Myocyte (in vitro differentiated cells): ENCODE results near the gene ZNF649. TPM values are rescaled to one million over a fixed set of nuclear protein-coding genes. Genes with fewer than 3 reads are reported as not detected.
A peak's percentile ranks its signal among the peaks of the same experiment; 100 is the strongest.
"Not testable (repeated sequence)": the region's sequence is repeated elsewhere in the genome, so short reads cannot be mapped to it uniquely, and the experiment has no call there.

Source experiments
- DNase-seq: peaks from one replicate; pipeline ENCODE4 v3.0.0-alpha.2; 2012; ENCODE audit warnings: low read depth
- polyA plus RNA-seq: library from polyadenylated mRNA; unstranded; fragments of >200 nt; gene quantifications from one replicate; pipeline ENCODE4 v1.2.1, GENCODE V29; 2012; ENCODE audit warnings: missing spikeins
- total RNA-seq: library from RNA; depleted of rRNA; stranded (reverse); fragments of >200 nt; gene quantifications from 2 replicates; pipeline ENCODE4 v1.2.3, GENCODE V29; 2014

Gene ZNF649
- 8.3 and 11.0 TPM in 2 replicates for total RNA-seq
- polyA plus RNA-seq, result 4.7 TPM

DNA sequence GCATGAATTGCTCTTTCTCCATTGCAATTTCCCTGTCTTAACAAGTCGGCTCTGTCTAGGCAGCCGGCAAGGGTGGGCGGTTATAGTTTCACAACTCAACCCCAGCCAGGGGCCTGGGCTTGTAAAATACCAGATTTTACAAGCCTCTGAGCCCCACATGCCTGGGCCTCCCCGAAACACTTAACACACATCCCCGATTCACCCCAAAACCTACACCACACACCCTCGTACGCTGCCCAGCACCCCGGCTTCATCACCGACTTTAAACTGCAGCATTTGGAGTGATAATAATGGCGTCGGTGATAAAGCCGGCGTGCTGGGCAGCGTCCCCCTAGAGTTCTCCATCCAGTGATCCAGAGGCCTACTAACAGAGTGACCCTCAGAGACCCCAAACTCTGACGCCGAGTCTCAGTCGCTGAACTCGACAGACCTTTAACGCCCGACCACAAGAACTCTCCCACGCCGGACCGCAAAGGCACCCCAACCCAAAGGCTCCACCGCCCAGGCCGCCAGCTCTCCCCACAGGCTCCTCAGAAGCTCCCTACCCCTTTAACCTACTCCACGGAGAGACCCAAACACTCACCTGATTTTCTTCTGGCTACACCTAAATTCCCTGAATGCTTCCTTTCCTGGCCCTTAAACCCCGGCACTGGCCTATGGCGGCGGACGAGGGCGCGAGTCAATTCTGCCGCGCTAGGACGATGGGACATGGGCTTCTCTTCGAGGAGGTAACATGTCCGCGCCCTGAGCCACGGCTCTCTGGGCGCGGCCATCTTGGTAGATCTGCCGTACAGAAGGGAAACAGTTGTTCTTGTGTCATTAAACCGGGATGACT, at the start of gene ZNF649:
TSS of gene ZNF649 (minus strand) at position 687 of the 835 bp plus-strand sequence. CDS start 4,910 bp downstream, outside the sequence.
- DNase-seq, result peak; percentile 94

DNA sequence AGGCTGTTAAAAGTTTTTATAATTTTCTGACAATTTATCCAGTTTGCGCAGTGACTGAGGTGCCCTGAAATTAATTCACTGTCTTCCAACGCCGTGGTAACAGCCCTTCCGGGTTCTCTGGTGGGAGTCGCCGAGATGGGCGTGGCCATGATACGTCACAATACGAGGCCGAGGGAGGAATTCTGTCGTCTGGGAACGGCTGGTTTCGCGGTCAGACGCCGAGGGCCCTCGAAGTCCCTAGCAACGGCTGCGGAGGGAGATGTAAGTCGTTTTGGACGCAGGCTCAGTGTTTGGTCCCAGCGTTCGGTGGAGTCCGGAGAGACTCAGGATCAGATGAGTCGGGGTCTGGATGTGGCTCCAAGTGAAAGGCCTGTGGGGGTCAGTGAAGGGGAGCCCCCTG, 44.2 kb upstream of the ZNF649 start:
- DNase-seq, result no peak

DNA sequence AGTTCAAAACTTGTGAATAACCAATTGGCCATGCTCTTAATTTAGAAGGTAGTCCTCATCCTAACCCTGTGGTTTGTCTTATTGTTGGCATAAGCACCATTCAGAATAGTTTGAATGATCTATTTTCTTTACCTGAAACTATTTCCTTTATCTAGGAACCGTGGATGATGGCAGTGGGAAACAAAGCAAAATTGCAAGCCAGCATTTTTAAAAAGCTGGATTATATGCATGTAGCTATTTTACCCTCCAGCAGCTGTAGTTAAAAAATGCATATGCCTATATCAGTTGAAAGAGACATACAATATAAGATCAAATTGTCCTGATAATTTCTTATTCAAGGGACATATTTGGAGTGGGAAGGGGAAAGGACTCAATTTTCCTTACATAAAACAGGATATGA, 41.8 kb upstream of the ZNF649 start:
- no peak for DNase-seq

DNA sequence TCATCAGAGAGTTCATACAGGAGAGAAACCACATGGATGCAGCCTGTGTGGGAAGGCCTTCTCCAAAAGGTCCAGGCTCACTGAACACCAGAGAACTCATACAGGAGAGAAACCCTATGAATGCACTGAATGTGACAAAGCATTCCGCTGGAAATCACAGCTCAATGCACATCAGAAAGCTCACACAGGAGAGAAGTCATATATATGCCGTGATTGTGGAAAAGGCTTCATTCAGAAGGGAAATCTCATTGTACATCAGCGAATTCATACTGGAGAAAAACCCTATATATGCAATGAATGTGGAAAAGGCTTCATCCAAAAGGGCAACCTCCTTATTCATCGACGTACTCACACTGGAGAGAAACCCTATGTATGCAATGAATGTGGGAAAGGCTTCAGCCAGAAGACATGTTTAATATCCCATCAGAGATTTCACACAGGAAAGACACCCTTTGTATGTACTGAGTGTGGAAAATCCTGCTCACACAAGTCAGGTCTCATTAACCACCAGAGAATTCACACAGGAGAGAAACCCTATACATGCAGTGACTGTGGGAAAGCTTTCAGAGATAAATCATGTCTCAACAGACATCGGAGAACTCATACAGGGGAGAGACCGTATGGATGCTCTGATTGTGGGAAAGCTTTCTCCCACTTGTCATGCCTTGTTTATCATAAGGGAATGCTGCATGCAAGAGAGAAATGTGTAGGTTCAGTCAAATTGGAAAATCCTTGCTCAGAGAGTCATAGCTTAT, 40.2 kb upstream of the ZNF649 start:
- DNase-seq, result no peak

DNA sequence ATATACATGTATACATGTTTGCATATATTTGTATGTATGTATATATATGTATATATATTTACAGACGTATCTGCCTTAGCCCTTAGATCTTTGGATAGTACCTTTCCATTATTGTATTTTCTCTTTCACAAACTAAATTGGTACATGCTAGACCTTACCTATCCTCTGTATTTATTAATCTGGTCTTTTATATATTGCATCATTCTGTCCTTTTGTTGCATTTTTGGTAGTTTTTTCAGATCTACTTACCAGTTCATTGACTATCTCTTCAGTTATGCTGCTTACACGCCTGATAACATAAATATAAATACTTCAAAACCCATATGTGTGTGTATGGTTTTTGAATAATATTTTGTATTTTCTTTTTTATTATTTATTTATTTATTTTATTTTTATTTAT, 34.1 kb upstream of the ZNF649 start:
- no peak for DNase-seq

DNA sequence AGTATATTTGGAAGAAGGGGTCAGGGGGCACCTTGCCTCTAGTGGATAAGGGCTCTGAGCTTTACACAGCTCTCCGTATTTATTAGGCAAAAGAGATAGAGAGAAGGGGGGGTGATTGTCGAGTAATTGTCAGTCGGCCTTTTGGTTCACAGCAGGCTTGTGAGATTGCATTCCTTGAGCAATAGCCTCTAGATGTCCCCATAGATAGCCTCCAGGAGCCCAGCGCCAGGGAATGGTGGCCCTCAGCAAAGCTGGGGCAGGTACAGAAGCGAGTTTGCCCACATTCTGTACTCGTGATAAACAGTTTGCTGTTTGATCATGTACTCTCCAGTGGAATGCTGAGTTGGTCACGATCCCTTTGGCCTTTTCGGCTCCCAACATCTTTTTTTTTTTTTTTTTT, 27.1 kb upstream of the ZNF649 start:
- DNase-seq, result no peak

DNA sequence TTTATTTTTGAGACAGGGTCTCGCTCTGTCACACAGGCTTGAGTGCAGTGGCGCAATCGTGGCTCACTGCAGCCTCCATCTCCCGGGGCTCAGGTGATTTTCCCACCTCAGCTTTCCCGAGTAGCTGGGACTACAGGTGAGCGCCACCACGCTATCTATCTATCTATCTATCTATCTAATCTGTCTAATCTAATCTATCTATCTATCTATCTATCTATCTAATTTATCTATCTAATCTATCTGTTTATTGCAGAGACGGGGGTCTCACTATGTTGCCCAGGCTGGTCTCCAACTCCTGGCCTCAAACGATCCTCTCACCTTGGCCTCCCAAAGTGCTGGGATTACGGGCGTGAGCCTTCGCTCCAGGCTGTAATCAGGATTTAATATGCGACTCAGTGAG, 23.0 kb upstream of the ZNF649 start:
- DNase-seq, result no peak

DNA sequence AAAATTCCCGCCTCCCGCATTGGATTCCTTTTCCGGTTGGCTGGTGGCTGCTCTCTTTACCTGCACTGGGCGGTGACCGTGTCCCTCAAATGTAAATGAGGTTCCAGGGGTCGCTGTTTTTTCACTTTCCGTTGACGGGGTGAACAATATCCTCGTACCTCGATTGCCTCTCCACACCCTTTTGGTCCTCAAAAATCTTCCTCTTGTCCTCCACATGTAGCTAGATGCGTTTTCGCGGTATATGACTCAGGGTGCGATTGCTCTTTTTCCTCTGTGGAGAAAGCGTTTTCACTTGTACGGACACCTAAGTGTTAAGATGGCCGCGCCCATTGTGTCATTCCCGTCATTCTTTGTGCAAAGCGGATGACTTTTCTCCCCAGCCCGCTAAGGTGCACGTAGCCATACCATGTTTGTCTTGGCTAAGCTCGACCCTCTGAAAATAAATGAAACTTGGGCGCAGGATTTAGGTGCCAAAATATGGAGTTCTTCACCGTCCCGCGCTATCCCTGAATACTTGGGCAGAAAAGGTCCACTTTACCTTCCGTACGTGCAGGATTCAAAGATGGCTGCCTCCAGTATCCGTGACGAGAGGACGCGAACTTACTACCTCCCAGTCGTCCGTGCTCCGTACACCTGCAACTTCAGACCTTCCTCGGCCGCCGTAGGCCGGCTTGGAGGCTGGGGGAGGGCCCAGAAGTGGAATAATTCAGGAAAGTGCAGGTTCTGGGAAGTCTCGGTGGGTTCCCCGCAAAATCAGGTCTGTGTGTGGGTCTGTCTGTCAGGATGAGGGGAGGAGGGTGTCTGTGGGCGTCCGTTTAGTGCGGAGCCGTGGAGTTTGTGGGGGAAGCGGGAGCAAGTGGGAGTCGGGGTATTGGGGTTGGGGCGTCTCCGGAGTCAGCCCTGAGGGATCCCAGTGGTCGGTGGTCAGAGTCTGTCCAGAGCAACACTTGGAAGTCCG, 22.2 kb upstream of the ZNF649 start, which contains the start of gene ZNF613:
TSS of gene ZNF613 (plus strand) at position 689 of the 958 bp plus-strand sequence. CDS start 8,749 bp downstream, outside the sequence.
- peak; percentile 94 for DNase-seq

DNA sequence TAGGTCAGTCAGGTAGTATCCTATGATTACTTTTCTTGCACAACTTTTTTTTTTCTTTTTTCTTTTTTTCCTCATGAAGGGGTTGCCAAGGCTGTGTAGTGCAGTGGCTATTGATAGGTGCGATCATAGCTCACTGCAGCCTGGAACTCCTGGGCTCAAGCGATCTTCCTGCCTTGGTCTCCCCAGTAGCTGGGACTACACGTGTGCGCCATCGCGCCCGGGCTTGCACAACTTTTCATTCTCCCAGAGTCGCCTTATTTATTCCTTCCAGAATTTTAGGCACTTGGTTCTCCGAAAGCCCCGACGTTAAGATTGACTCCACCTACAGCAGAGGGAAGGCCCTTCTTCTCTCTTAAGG, 21.6 kb upstream of the ZNF649 start:
- no peak for DNase-seq

DNA sequence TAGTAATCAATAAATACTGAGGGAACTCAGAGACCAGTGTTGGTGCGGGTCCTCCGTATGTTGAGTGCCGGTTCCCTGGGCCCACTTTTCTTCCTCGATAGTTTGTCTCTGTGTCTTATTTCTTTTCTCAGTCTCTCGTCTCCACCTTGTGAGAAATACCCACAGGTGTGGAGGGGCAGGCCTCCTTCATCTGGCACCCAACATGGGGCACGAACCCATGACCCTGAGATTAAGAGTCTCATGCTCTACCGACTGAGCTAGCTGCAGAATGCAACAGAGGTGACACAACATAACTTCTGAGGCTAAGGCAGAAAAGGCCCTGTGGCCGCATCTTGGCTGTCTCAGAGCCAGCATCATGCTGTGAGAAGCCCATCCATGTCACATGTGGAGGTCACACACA, 17.1 kb upstream of the ZNF649 start:
- DNase-seq, result peak; percentile 17

DNA sequence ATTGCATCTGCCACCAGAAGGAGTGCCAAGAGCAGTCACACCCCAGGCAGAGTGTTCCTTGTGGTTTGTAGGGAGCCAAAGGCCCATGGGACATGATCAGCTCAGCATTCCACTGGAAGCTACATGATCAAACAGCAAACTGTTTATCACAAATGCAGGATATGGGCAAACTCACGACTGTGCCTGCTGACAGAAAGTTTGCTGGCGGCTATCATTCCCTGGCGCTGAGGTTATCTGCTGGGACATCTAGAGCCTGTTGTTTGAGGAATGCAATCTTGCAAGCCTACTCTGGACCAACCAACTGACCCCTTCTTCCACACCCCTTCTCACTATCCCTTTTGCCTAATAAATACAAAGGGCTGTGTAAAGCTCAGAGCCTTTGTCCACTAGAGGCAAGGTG, 14.8 kb upstream of the ZNF649 start:
- no peak for DNase-seq

DNA sequence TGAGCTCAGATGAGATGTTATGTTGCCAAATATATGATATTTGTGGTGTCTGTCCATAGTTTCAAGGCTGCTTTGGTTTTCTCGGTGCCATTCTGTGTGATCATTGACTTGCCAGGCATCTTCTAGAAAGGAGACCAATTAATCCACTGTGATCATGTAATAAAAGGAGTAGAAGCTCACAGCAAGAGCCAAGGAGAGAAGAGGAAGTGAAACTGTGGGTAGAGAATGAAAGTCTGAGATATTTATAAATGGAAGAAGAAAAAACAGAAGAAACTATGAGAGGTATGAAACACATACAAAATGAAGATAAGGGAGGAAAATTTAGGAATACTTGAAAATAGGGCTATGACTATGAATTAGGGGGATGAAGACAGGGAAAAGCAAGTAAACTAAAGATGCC, 11.3 kb upstream of the ZNF649 start:
- no peak for DNase-seq

DNA sequence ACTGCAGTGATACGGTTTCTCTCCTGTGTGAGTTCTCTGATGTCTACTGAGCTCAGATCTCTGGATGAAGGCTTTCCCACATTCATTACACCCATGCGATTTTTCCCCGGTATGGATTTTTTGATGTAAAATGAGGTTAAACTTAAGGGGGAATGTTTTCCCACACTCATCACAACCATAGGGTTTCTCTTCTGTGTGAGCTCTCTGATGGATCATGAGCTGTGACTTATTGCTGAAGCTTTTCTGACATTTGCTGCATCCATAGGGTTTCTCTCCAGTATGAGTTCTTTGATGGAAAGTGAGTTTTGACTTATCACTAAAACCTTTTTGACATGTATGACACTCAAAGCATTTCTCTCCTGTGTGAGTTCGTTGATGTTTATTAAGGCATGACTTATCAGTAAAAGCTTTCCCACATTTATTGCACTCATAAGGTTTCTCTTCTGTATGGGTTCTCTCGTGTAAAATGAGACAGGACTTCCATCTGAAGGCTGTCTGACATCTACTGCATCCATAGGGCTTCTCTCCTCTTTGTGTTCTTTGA, 10.6 kb upstream of the ZNF649 start:
- no peak for DNase-seq

DNA sequence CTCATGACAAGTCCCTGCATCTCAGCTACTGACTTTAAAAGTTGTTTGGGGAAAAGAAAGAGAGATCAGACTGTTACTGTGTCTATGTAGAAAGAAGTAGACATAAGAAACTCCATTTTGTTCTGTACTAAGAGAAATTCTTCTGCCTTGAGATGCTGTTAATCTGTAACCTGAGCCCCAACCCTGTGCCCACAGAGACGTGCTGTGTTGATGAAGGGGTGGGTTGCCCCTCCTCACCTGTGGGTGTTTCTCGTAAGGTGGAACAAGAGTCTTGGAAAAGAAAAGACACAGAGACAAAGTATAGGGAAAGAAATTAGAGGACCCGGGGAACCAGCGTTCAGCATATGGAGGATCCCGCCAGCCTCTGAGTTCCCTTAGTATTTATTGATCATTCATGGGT, 3.2 kb upstream of the ZNF649 start:
- not testable (repeated sequence) for DNase-seq

DNA sequence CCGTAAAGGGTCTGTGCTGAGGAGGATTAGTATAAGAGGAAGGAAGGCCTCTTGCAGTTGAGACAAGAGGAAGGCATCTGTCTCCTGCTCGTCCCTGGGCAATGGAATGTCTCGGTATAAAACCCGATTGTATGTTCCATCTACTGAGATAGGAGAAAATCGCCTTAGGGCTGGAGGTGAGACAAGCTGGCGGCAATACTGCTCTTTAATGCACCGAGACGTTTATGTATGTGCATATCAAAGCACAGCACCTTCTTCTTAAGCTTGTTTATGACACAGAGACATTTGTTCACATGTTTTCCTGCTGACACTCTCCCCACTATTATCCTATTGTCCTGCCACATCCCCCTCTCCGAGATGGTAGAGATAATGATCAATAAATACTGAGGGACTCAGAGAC, 1.3 kb upstream of the ZNF649 start:
- DNase-seq, result not testable (repeated sequence)

DNA sequence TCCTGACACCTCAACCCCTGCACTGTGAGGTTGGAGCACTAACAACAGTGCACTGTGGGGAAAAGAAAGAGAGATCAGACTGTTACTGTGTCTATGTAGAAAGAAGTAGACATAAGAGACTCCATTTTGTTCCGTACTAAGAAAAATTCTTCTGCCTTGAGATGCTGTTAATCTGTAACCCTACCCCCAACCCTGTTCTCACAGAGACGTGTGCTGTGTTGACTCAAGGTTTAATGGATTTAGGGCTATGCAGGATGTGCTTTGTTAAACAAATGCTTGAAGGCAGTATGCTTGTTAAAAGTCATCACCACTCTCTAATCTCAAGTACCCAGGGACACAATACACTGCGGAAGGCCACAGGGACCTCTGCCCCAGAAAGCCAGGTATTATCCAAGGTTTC, 822 bp upstream of the ZNF649 start:
- DNase-seq, result not testable (repeated sequence)

DNA sequence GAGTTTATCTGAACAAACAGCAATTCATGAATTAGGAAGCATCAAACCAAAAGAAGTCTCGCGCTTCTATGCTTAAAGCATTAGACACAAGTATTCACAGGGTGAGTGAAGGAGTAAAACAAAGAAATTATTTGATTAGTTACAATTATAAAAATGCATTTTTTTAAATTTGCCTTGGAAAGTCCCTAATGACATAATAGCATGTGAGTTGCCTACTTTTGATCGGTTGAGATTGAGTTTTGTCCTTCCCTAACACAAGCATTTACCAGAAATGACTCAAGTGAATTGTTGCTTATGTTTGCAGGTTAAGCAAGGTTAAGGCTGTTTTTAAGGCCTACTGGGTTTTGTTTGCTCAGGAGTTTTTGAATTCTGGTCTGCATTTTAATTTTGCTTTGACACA, 389 bp upstream of the ZNF649 start:
- DNase-seq, result no peak

DNA sequence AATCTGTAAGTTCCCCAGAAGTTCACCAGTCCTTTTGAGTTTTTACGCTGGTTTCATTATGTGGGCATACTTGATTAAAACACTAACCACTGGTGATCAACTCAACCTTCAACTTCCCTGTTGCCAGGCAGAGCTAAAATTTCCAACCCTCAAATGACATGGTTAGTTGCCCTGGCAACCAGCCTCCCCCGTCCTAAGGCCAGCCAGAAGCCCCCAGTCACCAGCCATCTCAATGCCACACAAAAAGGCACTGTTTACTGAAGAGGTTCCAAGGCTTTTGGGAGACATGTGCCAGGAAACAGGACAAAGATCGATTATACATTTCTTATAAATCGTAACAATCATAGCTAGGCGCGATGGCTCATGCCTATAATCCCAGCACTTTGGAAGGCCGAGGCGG, 1.6 kb downstream of the ZNF649 start:
- no peak for DNase-seq

DNA sequence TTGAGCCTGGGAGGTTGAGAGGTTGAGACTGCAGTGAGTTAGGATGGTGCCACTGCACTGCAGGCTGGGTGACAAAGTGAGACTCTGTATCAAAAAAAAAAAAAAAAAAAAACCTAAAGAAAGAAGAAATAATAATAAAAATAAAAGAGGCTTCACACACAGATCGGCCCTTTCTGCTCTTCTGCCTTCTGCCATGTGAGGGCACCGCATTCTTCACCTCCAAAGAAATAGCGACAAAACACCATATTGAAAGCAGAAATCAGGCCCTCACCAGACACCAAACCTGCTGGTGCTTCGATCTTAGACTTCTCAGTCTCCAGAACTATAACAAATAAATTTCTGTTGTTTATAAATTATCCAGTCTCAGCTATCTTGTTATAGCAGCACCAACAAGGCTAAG, 3.0 kb downstream of the ZNF649 start:
- DNase-seq, result no peak

DNA sequence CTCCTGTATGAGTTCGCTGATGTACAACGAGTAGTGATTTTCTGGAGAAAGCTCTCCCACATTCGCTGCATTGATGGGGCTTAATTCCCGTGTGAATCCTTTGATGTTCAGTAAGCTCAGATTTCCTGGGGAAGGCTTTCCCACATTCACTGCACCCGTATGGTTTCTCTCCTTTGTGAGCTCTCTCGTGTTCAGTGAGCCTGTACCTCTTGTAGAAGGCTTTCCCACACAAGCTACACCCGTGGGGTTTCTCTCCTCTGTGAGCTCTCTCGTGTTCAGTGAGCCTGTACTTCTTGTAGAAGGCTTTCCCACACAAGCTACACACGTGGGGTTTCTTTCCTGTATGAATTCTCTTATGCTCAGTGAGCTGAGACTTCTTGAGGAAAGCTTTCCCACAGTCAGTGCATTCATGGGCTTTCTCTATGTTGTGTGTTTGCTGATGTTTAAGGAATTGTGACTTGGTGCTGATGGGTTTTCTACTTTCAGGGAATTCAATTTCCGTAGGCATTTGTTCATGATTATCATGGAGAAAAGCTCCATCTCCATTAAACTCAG, 13.5 kb downstream of the ZNF649 start:
- DNase-seq, result no peak

DNA sequence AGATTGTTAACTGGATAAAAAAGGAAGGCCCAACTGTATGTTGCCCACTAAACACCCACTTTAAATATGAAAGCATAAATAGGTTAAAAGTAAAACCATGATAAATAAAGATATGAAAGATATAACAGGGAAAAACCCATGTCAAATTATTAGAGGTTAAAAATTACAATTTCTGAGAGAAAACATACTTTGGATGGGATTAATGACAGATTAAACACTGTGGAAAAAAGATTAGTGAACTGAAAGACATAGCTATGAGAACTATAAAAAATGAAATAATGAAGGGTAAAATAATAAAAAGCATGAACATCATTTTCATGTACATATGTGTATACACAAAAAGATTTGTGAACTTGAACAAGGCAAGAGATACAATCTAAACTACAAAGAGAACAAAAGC, 14.9 kb downstream of the ZNF649 start:
- no peak for DNase-seq
